Sigmoid colon (tissue), 4 donors: ENCODE results near the gene ZG16.

Experiments used
- CTCF ChIP-seq, 4 experiments: fragments of 450-650 bp in 3 of 4; fragments of 200-600 bp in 1 of 4; IDR thresholded peaks; one replicate each; pipeline ENCODE4 v1.5.1; 2016 to 2019; ENCODE audit warnings: antibody characterized with exemption in 4 of 4, mild to moderate bottlenecking in 3 of 4, moderate library complexity in 2 of 4
- POLR2AphosphoS5 ChIP-seq, 4 donors: sonication (generic); formaldehyde crosslinking; IDR thresholded peaks; one replicate each; pipeline ENCODE4 v1.6.1; 2017; ENCODE audit warnings: antibody characterized with exemption in 4 of 4

- TF ChIP-seq CTCF (IDR thresholded peaks at IDR 0.05) (no peak), POLR2AphosphoS5 (IDR thresholded peaks at IDR 0.05) (no peak)
These were observed 32.2 kb upstream of the ZG16 start, which contains the start of gene C16orf54 for GRCh38 chr16:29745853-29746345.
